Measurements from ENCODE around the gene PPP1R3C.

GRCh38 chr10:91622601-91623000, 10.3 kb downstream of the PPP1R3C start:
- TF ChIP-seq EZH2 (IDR thresholded peaks at IDR 0.05; ENCODE audit: insufficient read depth, low read length) (no peak), CTCF (IDR thresholded peaks at IDR 0.05; ENCODE audit: insufficient read depth, low read depth, low read length) (no peak)
